ENCODE results near the gene CXCL13.

Gene CXCL13

DNA sequence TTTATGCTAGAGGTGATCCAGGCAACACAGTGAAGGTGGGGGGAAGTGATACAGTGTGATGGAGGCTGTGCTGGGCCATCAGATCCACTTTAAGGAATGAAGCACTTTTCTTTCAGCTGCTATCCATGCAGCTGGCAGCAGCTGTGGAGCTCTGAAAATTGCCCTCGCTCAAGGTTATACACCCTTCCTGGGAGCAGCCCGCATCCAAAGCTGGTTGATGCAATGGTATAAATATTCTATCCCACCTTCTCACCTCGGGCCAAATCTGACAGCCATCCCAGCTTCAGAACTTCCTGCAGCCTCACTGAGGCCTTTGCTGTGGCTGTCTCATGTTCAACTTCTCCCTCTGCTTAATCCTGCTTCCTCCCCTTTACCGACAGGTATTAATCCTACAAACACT is 18.6 kb downstream of the CXCL13 start:
- no peak overlapping the region for H3K9ac ChIP-seq (ENCODE audit: low read length)
- no peak for TF ChIP-seq EZH2phosphoT487 (IDR thresholded peaks at IDR 0.05; ENCODE audit: low read length)
- TF ChIP-seq, protein P1, sequence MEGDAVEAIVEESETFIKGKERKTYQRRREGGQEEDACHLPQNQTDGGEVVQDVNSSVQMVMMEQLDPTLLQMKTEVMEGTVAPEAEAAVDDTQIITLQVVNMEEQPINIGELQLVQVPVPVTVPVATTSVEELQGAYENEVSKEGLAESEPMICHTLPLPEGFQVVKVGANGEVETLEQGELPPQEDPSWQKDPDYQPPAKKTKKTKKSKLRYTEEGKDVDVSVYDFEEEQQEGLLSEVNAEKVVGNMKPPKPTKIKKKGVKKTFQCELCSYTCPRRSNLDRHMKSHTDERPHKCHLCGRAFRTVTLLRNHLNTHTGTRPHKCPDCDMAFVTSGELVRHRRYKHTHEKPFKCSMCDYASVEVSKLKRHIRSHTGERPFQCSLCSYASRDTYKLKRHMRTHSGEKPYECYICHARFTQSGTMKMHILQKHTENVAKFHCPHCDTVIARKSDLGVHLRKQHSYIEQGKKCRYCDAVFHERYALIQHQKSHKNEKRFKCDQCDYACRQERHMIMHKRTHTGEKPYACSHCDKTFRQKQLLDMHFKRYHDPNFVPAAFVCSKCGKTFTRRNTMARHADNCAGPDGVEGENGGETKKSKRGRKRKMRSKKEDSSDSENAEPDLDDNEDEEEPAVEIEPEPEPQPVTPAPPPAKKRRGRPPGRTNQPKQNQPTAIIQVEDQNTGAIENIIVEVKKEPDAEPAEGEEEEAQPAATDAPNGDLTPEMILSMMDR (IDR thresholded peaks at IDR 0.05; ENCODE audit: low read length): no peak
- TF ChIP-seq EZH2 (optimal IDR thresholded peaks at IDR 0.05; ENCODE audit: low read depth, low read length): no peak

DNA sequence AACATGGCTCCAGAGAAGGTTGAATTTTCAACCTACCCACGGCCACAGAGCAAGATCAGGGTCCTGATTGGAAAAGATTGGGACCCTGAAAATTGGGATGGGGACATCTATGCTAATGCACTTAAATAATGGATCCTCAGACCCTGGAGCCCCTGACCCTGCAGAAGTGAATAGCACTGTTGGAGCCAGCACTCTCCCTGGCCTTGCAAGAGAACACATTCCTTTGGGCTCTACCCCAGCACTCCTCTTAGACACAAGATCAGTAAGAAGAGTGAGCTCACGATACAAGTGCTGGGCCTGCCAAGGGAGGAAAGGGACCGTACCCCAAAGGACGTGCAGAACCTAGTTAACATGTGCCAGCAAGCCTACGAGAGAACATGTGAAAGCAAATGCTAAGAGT is 19.9 kb downstream of the CXCL13 start:
- Histone ChIP-seq H3K79me2 (ENCODE audit: low read length) (no peaks in the 10 kb centered on the region), H3F3A (ENCODE audit: insufficient read depth, low read length) (no peaks in the 10 kb centered on the region), H3K27me3 (replicated peaks; ENCODE audit: insufficient read depth, low read length) (no peaks in the 10 kb centered on the region), H3K36me3 (replicated peaks; ENCODE audit: insufficient read depth, low read length) (no peaks in the 10 kb centered on the region), H3K4me3 (ENCODE audit: low read length) (no peak overlapping the region), H3K4me2 (ENCODE audit: low read depth, low read length) (no peak overlapping the region), H3K9ac (ENCODE audit: low read length) (no peak overlapping the region), H2AFZ (ENCODE audit: low read length) (no peak overlapping the region), H3K27ac (ENCODE audit: low read length) (no peak overlapping the region), H3K9me2 (replicated peaks; ENCODE audit: insufficient read depth, low read length) (no peaks in the 10 kb centered on the region), H3K9me3 (replicated peaks; ENCODE audit: insufficient read depth, low read length) (no peaks in the 10 kb centered on the region), H3K4me1 (ENCODE audit: low read length) (no peaks in the 10 kb centered on the region), H4K20me1 (ENCODE audit: insufficient read depth, low read length) (no peaks in the 10 kb centered on the region)
- TF ChIP-seq, protein P1 (IDR thresholded peaks at IDR 0.05; ENCODE audit: low read length): no peak
- TF ChIP-seq EZH2phosphoT487 (IDR thresholded peaks at IDR 0.05; ENCODE audit: low read length): no peak
- TF ChIP-seq EZH2 (optimal IDR thresholded peaks at IDR 0.05; ENCODE audit: low read depth, low read length): no peak
- no peak for DNase-seq

More for the DNA sequence above, 18.6 kb downstream of the CXCL13 start:
- H3K4me2 ChIP-seq (ENCODE audit: low read depth, low read length): no peak overlapping the region
- no peaks in the 10 kb centered on the region for H3K9me2 ChIP-seq (replicated peaks; ENCODE audit: insufficient read depth, low read length)
- H2AFZ ChIP-seq (ENCODE audit: low read length): no peak overlapping the region
- H3K79me2 ChIP-seq (ENCODE audit: low read length): no peaks in the 10 kb centered on the region
- no peaks in the 10 kb centered on the region for H3F3A ChIP-seq (ENCODE audit: insufficient read depth, low read length)
- no peaks in the 10 kb centered on the region for H3K9me3 ChIP-seq (replicated peaks; ENCODE audit: insufficient read depth, low read length)
- peaks cover 7% of the 10 kb centered on the region for H3K4me1 ChIP-seq (ENCODE audit: low read length)
- no peak overlapping the region for H3K27ac ChIP-seq (ENCODE audit: low read length)
- no peaks in the 10 kb centered on the region for H3K27me3 ChIP-seq (replicated peaks; ENCODE audit: insufficient read depth, low read length)
- no peaks in the 10 kb centered on the region for H3K36me3 ChIP-seq (replicated peaks; ENCODE audit: insufficient read depth, low read length)
- no peaks in the 10 kb centered on the region for H4K20me1 ChIP-seq (ENCODE audit: insufficient read depth, low read length)
- no peak for DNase-seq
- H3K4me3 ChIP-seq (ENCODE audit: low read length): no peak overlapping the region

DNA sequence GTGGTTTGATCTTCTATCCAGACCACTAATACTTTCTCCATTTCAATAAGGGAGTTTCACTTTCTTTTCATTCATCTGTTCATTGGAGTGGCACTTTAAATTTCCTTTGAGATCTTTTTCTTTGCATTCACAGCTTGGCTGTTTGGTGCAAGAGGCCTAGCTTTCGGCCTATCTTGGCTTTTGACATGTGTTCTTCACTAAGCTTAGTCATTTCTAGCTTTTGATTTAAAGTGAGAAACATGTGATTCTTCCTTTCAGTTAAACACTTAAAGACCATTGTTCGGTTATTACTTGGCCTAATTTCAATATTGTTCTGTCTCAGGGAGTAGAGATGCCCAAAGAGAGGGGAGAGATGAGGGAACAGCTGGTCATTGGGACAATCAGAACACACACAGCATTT is 24.3 kb downstream of the CXCL13 start:
- H4K20me1 ChIP-seq (ENCODE audit: insufficient read depth, low read length): no peaks in the 10 kb centered on the region
- H3K9me2 ChIP-seq (replicated peaks; ENCODE audit: insufficient read depth, low read length): no peaks in the 10 kb centered on the region
- no peaks in the 10 kb centered on the region for H3K4me1 ChIP-seq (ENCODE audit: low read length)
- H3K79me2 ChIP-seq (ENCODE audit: low read length): no peaks in the 10 kb centered on the region
- no peak for DNase-seq
- H3K27me3 ChIP-seq (replicated peaks; ENCODE audit: insufficient read depth, low read length): no peaks in the 10 kb centered on the region
- no peak overlapping the region for H3K4me2 ChIP-seq (ENCODE audit: low read depth, low read length)
- no peak overlapping the region for H3K4me3 ChIP-seq (ENCODE audit: low read length)
- H2AFZ ChIP-seq (ENCODE audit: low read length): no peak overlapping the region
- H3K9me3 ChIP-seq (replicated peaks; ENCODE audit: insufficient read depth, low read length): no peaks in the 10 kb centered on the region
- no peak overlapping the region for H3K9ac ChIP-seq (ENCODE audit: low read length)
- H3K27ac ChIP-seq (ENCODE audit: low read length): no peak overlapping the region
- TF ChIP-seq EZH2 (optimal IDR thresholded peaks at IDR 0.05; ENCODE audit: low read depth, low read length): no peak
- TF ChIP-seq, protein P1 (IDR thresholded peaks at IDR 0.05; ENCODE audit: low read length): no peak
- TF ChIP-seq EZH2phosphoT487 (IDR thresholded peaks at IDR 0.05; ENCODE audit: low read length): no peak
- no peaks in the 10 kb centered on the region for H3K36me3 ChIP-seq (replicated peaks; ENCODE audit: insufficient read depth, low read length)
- no peaks in the 10 kb centered on the region for H3F3A ChIP-seq (ENCODE audit: insufficient read depth, low read length)
